Endothelial cell of umbilical vein (primary cell): ENCODE data around the gene IQGAP2. TPM values are rescaled to one million over a fixed set of nuclear protein-coding genes. Genes with fewer than 3 reads are reported as not detected.

Experiments used
- BruUV-seq: library from RNA; stranded (reverse); fragments of 400-500 nt; replicated peaks from 2 replicates; lab custom pipeline; 2021; lab: Mats Ljungman, UMichigan
- CTCF ChIA-PET: fragments of 300-600, 350-600 bp; sonication (Branson Sonifier 250); formaldehyde crosslinking; loops from one replicate; lab custom pipeline; 2021; ENCODE audit warnings: antibody characterized with exemption, inconsistent platforms; lab: Charles Lee
- POLR2A ChIA-PET: fragments of 300-600, 350-600 bp; sonication (Branson Sonifier 250); formaldehyde crosslinking; loops from one replicate; lab custom pipeline; 2021; ENCODE audit warnings: antibody characterized with exemption, inconsistent platforms; lab: Charles Lee
- DNase-seq: peaks from one replicate; pipeline ENCODE4 v3.0.0-alpha.2; 2011; ENCODE audit warnings: low read depth, low spot score
- FAIRE-seq: peaks from 2 replicates; lab custom pipeline; 2011; peaks lifted over from hg19 to GRCh38; lab: Jason Lieb, UNC
- H2AFZ ChIP-seq: 2 replicates; pipeline ENCODE4 v1.6.0; 2012; ENCODE audit warnings: low read depth, low read length, control low read depth, inconsistent platforms
- H3K27ac ChIP-seq: 2 replicates; pipeline ENCODE4 v1.5.1; 2011; ENCODE audit warnings: low read depth, mild to moderate bottlenecking, control low read depth, low read length, moderate library complexity; ENCODE audit not compliant: insufficient read depth
- H3K27me3 ChIP-seq, 2 experiments: 2 replicates each; pipeline versions ENCODE4 v1.6.0 to v1.6.1; 2011; ENCODE audit warnings: low read length in 2 of 2, mixed read lengths in 1 of 2; ENCODE audit not compliant: control insufficient read depth in 2 of 2, insufficient read depth in 2 of 2
- H3K36me3 ChIP-seq, 2 experiments: 2 replicates in 1 of 2; 3 replicates in 1 of 2; pipeline ENCODE4 v1.5.1; 2011; ENCODE audit warnings: low read length in 2 of 2, mild to moderate bottlenecking in 1 of 2, moderate library complexity in 1 of 2; ENCODE audit not compliant: control insufficient read depth in 2 of 2, insufficient read depth in 2 of 2; ENCODE audit errors: extremely low read depth in 1 of 2
- H3K4me1 ChIP-seq: 3 replicates; pipeline ENCODE4 v1.5.1; 2011; ENCODE audit warnings: mild to moderate bottlenecking, low read length; ENCODE audit not compliant: control insufficient read depth, insufficient read depth; ENCODE audit errors: extremely low read depth
- H3K4me2 ChIP-seq: 2 replicates; pipeline ENCODE4 v1.6.1; 2011; ENCODE audit warnings: low read length, control low read depth, mixed read lengths; ENCODE audit not compliant: insufficient read depth
- H3K4me3 ChIP-seq, 3 experiments: fragments of 200-600 bp in 1 of 3; sonication (generic), shearing (Covaris generic) in 1 of 3; replicated peaks in 1 of 3; 2 replicates each; pipeline ENCODE4 v1.5.1; 2011 to 2016; ENCODE audit warnings: control low read depth in 3 of 3, low read length in 3 of 3, mild to moderate bottlenecking in 2 of 3, inconsistent platforms in 1 of 3, low read depth in 1 of 3, moderate library complexity in 1 of 3; ENCODE audit not compliant: insufficient read depth in 1 of 3
- H3K79me2 ChIP-seq: 2 replicates; pipeline ENCODE4 v1.6.0; 2012; ENCODE audit warnings: low read length, inconsistent platforms; ENCODE audit not compliant: control insufficient read depth, insufficient read depth
- H3K9ac ChIP-seq: replicated peaks from 2 replicates; pipeline ENCODE3; 2011; ENCODE audit warnings: low read length, control low read depth; ENCODE audit not compliant: insufficient read depth; ENCODE audit errors: extremely low read depth
- H3K9me1 ChIP-seq: replicated peaks from 3 replicates; pipeline ENCODE4 v1.6.0; 2011; ENCODE audit warnings: mild to moderate bottlenecking, low read length; ENCODE audit not compliant: control insufficient read depth, insufficient read depth; ENCODE audit errors: extremely low read depth
- H3K9me3 ChIP-seq: replicated peaks from 2 replicates; pipeline ENCODE4 v1.5.1; 2012; ENCODE audit warnings: low read length, inconsistent platforms; ENCODE audit not compliant: control insufficient read depth, insufficient read depth
- H4K20me1 ChIP-seq: replicated peaks from 2 replicates; pipeline ENCODE3; 2011; ENCODE audit warnings: mild to moderate bottlenecking, low read length; ENCODE audit not compliant: control insufficient read depth, insufficient read depth; ENCODE audit errors: extremely low read depth
- EZH2 ChIP-seq: IDR thresholded peaks from 2 replicates; pipeline ENCODE4 v1.6.1; 2012; ENCODE audit warnings: borderline replicate concordance, low read depth, mild to moderate bottlenecking, moderate library complexity, low read length, inconsistent platforms; ENCODE audit not compliant: severe bottlenecking
- FOS ChIP-seq: IDR thresholded peaks from 2 replicates; pipeline ENCODE4 v1.6.1; 2011; ENCODE audit warnings: mild to moderate bottlenecking, low read length, moderate library complexity, borderline replicate concordance; ENCODE audit not compliant: insufficient read depth
- GATA2 ChIP-seq: IDR thresholded peaks from 2 replicates; pipeline ENCODE4 v1.7.0; 2011; ENCODE audit warnings: low read depth, mild to moderate bottlenecking, moderate library complexity, mixed read lengths, low read length; ENCODE audit not compliant: insufficient read length, insufficient read depth
- JUN ChIP-seq: IDR thresholded peaks from 2 replicates; pipeline ENCODE4 v1.6.1; 2011; ENCODE audit warnings: borderline replicate concordance, low read depth; ENCODE audit not compliant: insufficient read length, insufficient read depth
- MAX ChIP-seq: IDR thresholded peaks from 2 replicates; pipeline ENCODE4 v1.6.1; 2011; ENCODE audit not compliant: insufficient read depth, insufficient read length
- MYC ChIP-seq: IDR thresholded peaks from one replicate; pipeline ENCODE4 v1.6.1; 2011; ENCODE audit warnings: mild to moderate bottlenecking, low read depth, low read length
- POLR2A ChIP-seq: IDR thresholded peaks from 2 replicates; pipeline ENCODE4 v1.6.1; 2012; ENCODE audit warnings: low read depth, mild to moderate bottlenecking, control low read depth, low read length
- POLR2AphosphoS5 ChIP-seq: IDR thresholded peaks from 2 replicates; pipeline ENCODE4 v1.6.1; 2012; ENCODE audit warnings: low read depth, mild to moderate bottlenecking, control low read depth, low read length, moderate library complexity; ENCODE audit not compliant: insufficient read depth
- dilution Hi-C: fragments of 300-500 bp; cut with MboI; formaldehyde crosslinking; loops from one replicate; pipeline ENCODE4 v1.15.0; 2019; ENCODE audit warnings: low sequenced_read_pairs; ENCODE audit not compliant: extremely low pct_ligation_motif_present
- intact Hi-C: fragments of 100-400 bp; cut with micrococcal nuclease; formaldehyde crosslinking; loops from one replicate; pipeline ENCODE4 v1.10.0; 2022
- polyA plus RNA-seq, 4 experiments: library from polyadenylated mRNA; depleted of rRNA in 3 of 4; stranded (reverse) in 3 of 4; unstranded in 1 of 4; fragments of >200 nt; gene quantifications; 2 replicates each; pipeline versions ENCODE4 v1.2.1 to v1.2.3, GENCODE V29; 2011 to 2012; ENCODE audit warnings: missing spikeins in 1 of 4
- total RNA-seq: library from RNA; stranded (reverse); gene quantifications from 2 replicates; pipeline ENCODE4 v1.2.3, GENCODE V29; 2021
- TF ChIP-seq, protein P1 (sequence below), 2 donors: IDR thresholded peaks; 1 replicate in 1 of 2; 2 replicates in 1 of 2; pipeline ENCODE4 v1.5.1; 2011; ENCODE audit warnings: low read length in 2 of 2, mild to moderate bottlenecking in 2 of 2, moderate library complexity in 2 of 2, control low read depth in 1 of 2, inconsistent platforms in 1 of 2, low read depth in 1 of 2; ENCODE audit not compliant: insufficient read depth in 1 of 2; ENCODE audit errors: extremely low read depth in 1 of 2

IQGAP2 gene
- total and polyA plus RNA-seq, 2 donors (not counting 3 experiments of a cell fraction or from before 2014, with no cell fraction given) = 4.5 to 4.7 TPM

DNA sequence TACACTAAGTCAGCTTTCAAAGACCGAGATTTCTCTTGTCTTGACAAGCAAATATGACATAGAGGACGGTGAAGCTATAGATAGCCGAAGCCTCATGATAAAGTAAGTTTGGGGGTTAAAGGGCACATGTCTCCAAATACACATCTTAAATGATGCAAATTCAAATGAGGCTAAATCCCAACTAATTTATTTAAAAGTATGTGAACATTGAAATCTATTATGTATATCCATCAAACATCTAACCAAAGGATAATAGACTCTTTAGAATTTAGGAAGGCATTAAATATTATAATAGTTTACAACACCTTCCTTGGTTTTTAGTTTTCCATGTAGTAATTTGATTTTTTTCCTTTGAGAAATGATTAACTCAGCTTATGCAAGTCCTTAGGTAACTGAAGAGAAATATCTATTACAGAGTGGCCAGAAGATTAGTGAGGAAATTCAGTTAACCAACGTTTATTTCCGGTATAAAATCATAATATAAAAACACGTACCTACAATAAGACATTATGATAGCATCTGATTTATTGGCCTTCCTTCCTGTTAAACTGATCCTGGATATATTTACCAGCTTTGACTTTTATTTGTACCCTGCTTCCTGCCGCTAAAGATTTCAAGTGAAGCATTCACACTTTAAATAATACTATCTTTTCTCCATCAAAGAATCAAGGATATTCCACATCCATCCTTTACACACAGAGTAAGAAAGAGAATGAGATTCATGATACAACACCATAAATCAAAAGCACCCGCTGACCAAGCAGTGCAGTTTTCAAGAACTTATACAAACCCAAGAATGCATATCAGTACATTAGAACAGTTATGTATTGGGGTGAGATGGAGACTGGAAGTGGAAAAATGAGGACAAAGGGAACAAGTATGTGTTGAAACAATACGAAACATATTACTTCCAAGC, 281.0 kb downstream of the IQGAP2 start:
- H3K9ac ChIP-seq = no peak overlapping the region
- intact Hi-C loops = no loop called here
- H2AFZ ChIP-seq = peak overlapping the region; percentile 64
- FAIRE-seq (peak; percentile 52), DNase-seq (peak; percentile 62)
- H3K9me3 ChIP-seq = no peaks in the 10 kb centered on the region
- no peaks in the 10 kb centered on the region for H3K79me2 ChIP-seq
- no peaks in the 10 kb centered on the region for H3K36me3 ChIP-seq
- no peaks in the 10 kb centered on the region for H3K27me3 ChIP-seq
- dilution Hi-C loops = loop anchor here (25.0 kb wide), 1 partner anchor 128 kb away; the partner anchor contains the start of gene F2RL1
- peaks cover 37% of the 10 kb centered on the region for H3K4me1 ChIP-seq
- POLR2A ChIA-PET = interaction anchor here (0.7 kb wide), 1 partner anchor 41 kb away, joined by 3 read pairs; no protein-coding TSS in a partner anchor
- no peaks in the 10 kb centered on the region for H3K9me1 ChIP-seq
- peak overlapping the region; percentile 58 for H3K27ac ChIP-seq
- H3K4me2 ChIP-seq = peak overlapping the region; percentile 53
- CTCF ChIA-PET = interaction anchor here (0.7 to 1.7 kb wide), 2 partner anchors 10 to 41 kb away, joined by 3 to 7 read pairs; no protein-coding TSS in a partner anchor
- no peaks in the 10 kb centered on the region for H4K20me1 ChIP-seq
- no TSS peak for BruUV-seq
- no peak overlapping the region for H3K4me3 ChIP-seq
- TF ChIP-seq POLR2AphosphoS5 (no peak), GATA2 (peak; percentile 53)

DNA sequence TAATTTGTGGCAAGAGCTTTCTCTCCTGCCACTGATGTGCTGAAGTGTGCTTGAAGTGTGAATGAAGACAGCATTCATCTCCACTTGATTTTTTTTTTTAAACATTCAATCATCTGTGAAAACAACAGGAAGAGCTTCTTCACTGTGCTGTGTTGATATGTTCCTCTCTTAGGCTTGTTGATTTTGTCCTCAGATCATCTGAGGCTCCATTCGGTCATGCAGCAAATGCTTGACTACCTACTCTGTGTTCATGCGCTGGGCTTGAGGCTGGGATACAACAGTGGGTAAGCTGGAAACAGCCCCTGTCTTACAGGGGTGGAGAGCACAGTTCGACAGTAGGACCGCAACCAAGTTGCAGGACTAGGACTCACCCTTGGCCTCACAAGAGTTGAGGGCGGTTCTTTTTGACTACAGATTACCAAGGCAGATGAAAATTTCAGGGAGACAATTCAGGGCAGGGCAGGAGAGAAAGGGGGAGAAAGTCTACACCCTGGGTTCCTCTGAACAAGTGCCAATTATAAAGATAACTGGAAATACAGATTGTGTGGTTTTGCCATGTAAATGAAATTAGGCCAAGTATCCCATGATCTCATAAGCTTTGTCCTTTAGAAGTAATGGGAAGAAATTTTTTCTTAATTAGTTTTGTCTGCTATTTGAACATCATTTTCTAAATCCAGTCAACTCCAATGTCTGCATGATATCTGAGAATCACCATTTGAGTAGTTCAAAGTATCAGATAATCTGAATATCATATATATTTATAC, 281.9 kb downstream of the IQGAP2 start:
- Histone ChIP-seq H3K27ac (peak overlapping the region; percentile 58), H4K20me1 (no peaks in the 10 kb centered on the region), H3K9ac (no peak overlapping the region), H3K4me1 (peaks cover 43% of the 10 kb centered on the region), H3K9me1 (no peaks in the 10 kb centered on the region), H3K9me3 (no peaks in the 10 kb centered on the region), H3K36me3 (no peaks in the 10 kb centered on the region), H3K79me2 (no peaks in the 10 kb centered on the region), H3K27me3 (no peaks in the 10 kb centered on the region), H3K4me3 (no peak overlapping the region), H2AFZ (peak overlapping the region; percentile 75), H3K4me2 (no peak overlapping the region)
- BruUV-seq = no TSS peak
- FAIRE-seq = no peak
- POLR2A ChIA-PET = interaction anchor here (0.7 kb wide), 1 partner anchor 42 kb away, joined by 3 read pairs; no protein-coding TSS in a partner anchor
- CTCF ChIA-PET = interaction anchor here (0.7 to 1.7 kb wide), 2 partner anchors 11 to 42 kb away, joined by 3 to 7 read pairs; no protein-coding TSS in a partner anchor
- intact Hi-C loops (no loop called here), dilution Hi-C loops (loop anchor here (25.0 kb wide), 1 partner anchor 127 kb away; the partner anchor contains the start of gene F2RL1)
- TF ChIP-seq POLR2A = no peak
- no peak for TF ChIP-seq GATA2
- TF ChIP-seq, protein P1, sequence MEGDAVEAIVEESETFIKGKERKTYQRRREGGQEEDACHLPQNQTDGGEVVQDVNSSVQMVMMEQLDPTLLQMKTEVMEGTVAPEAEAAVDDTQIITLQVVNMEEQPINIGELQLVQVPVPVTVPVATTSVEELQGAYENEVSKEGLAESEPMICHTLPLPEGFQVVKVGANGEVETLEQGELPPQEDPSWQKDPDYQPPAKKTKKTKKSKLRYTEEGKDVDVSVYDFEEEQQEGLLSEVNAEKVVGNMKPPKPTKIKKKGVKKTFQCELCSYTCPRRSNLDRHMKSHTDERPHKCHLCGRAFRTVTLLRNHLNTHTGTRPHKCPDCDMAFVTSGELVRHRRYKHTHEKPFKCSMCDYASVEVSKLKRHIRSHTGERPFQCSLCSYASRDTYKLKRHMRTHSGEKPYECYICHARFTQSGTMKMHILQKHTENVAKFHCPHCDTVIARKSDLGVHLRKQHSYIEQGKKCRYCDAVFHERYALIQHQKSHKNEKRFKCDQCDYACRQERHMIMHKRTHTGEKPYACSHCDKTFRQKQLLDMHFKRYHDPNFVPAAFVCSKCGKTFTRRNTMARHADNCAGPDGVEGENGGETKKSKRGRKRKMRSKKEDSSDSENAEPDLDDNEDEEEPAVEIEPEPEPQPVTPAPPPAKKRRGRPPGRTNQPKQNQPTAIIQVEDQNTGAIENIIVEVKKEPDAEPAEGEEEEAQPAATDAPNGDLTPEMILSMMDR (IDR thresholded peaks at IDR 0.05; ENCODE audit: extremely low read depth in 1 of 2, insufficient read depth in 1 of 2, low read depth in 1 of 2, low read length in 2 of 2) = no peak
- no peak for TF ChIP-seq FOS
- TF ChIP-seq JUN = no peak
- TF ChIP-seq POLR2AphosphoS5 = no peak
- no peak for TF ChIP-seq MYC
- no peak for TF ChIP-seq EZH2
- no peak for TF ChIP-seq MAX
- DNase-seq = no peak
